ENCODE measurements around the gene TMEM108. TPM values are rescaled to one million over a fixed set of nuclear protein-coding genes. Genes with fewer than 3 reads are reported as not detected.

Gene TMEM108
- polyA plus RNA-seq, 1 donor from 2014 or later, result not detected

DNA sequence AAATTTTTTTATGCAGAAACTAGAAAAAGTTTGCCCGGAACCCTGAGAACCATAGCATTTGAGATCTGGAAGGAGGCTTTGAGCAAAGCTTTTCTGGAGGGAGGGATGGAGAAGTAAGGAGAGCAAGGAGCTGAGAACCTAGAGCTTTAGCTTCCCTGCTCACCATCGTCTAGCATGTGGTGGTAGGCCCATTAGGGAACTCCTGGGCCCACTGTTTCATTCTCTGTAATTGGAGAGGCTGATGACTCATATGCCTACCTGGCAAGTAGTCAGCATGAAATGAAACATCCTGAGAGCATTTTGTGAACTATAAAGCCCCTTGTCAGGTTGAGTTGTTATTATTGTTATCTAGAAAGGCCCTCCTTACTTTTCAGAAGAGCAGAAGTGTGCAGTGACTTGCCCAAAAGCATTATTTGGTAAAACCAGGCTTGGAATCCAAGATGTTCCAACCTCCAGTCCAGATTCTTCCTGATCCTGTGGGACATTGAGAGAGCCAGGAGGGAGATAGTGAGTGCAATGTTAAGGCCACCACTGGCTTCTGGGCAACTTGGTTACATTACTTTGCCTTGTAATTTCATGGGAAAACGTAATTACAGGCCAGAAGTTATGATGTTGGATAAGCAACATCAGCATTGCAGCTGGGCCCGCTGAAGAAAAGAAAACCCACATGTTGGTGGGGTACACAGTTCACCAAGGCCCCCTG lies 257.2 kb downstream of the TMEM108 start:
- Mint-ChIP-seq H3K27ac (no peak overlapping the region), H3K4me1 (peaks cover 0 to 2% (median 0%) of the 10 kb centered on the region in 3 donors), H3K36me3 (no peaks in the 10 kb centered on the region)

GRCh38 chr3:133295944-133296917 lies 258.0 kb downstream of the TMEM108 start:
- no peaks in the 10 kb centered on the region for H3K9me3 Mint-ChIP-seq
- no peak overlapping the region for H3K27ac Mint-ChIP-seq
- H3K27me3 Mint-ChIP-seq, result peaks cover 1% of the 10 kb centered on the region
- H3K4me1 Mint-ChIP-seq, result peaks cover 0 to 2% (median 0%) of the 10 kb centered on the region in 3 donors
- no peaks in the 10 kb centered on the region for H3K36me3 Mint-ChIP-seq
- H3K4me3 Mint-ChIP-seq, result no peak overlapping the region

More for the DNA sequence above, 257.2 kb downstream of the TMEM108 start:
- Mint-ChIP-seq H3K27me3 (peaks cover 1% of the 10 kb centered on the region), H3K9me3 (no peaks in the 10 kb centered on the region), H3K4me3 (no peak overlapping the region)

GRCh38 chr3:133296981-133297380 lies 258.8 kb downstream of the TMEM108 start:
- Mint-ChIP-seq H3K27me3 (peaks cover 1% of the 10 kb centered on the region), H3K4me3 (no peak overlapping the region), H3K9me3 (peaks cover 0 to 3% (median 2%) of the 10 kb centered on the region in 3 donors), H3K4me1 (peaks cover 0 to 8% (median 6%) of the 10 kb centered on the region in 3 donors), H3K36me3 (no peaks in the 10 kb centered on the region), H3K27ac (no peak overlapping the region)

DNA sequence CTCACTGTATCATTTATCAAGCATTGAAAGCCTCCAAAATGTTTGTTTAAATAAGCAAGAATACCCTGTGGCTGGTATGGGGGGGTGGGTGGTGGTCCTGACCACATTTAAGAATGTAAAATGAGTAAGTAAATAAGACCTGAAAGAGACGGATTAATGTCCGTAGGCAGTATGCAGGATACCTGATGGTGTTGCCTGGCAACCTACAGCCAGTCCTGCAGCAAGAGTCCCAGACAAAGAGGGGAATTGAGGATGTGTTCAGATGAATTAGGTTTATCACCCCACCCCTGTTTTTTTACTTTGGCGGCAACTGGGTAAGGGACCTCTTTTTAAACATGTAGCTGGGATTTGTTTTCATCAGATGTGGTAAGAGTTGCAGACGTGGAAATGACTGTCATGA lies 261.9 kb downstream of the TMEM108 start:
- peaks cover 0 to 6% (median 4%) of the 10 kb centered on the region in 3 donors for H3K9me3 Mint-ChIP-seq
- no peak overlapping the region for H3K27ac Mint-ChIP-seq
- no peak overlapping the region for H3K4me3 Mint-ChIP-seq
- peaks cover 5% of the 10 kb centered on the region for H3K27me3 Mint-ChIP-seq
- H3K36me3 Mint-ChIP-seq, result no peaks in the 10 kb centered on the region
- H3K4me1 Mint-ChIP-seq, result peaks cover 0 to 10% (median 8%) of the 10 kb centered on the region in 3 donors

DNA sequence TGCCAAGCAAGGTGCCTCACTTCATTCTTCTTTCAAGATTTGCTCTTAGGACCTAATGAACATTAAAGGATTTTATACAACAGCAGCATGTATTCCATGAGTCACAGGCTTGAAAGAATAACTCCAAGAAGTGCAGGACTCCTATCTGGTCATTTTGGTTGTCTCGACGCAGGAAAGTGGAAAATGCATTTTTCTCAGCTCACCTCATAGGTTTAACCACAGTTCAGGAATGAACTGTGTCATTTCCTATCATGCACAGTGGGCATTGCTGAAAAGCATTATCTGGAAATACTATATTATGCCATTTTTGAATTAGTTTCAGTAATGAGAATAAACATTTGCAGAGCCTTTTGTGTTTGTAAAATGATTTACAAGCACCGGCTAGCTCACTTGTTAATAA lies 263.0 kb downstream of the TMEM108 start:
- H3K27ac Mint-ChIP-seq, result no peak overlapping the region
- H3K27me3 Mint-ChIP-seq, result peaks cover 5% of the 10 kb centered on the region
- H3K4me3 Mint-ChIP-seq, result no peak overlapping the region
- H3K36me3 Mint-ChIP-seq, result no peaks in the 10 kb centered on the region
- H3K4me1 Mint-ChIP-seq, result peaks cover 0 to 10% (median 8%) of the 10 kb centered on the region in 3 donors
- H3K9me3 Mint-ChIP-seq, result peaks cover 0 to 8% (median 4%) of the 10 kb centered on the region in 3 donors

- Mint-ChIP-seq H3K27me3 (peaks cover 5% of the 10 kb centered on the region), H3K36me3 (no peaks in the 10 kb centered on the region), H3K9me3 (peaks cover 1 to 8% (median 4%) of the 10 kb centered on the region in 3 donors), H3K27ac (no peak overlapping the region), H3K4me3 (peak overlapping the region in 1 of 4 donors; percentile 17), H3K4me1 (peaks cover 0 to 10% (median 8%) of the 10 kb centered on the region in 3 donors)
Observed at GRCh38 chr3:133301731-133302130, 263.5 kb downstream of the TMEM108 start.

- Mint-ChIP-seq H3K36me3 (no peaks in the 10 kb centered on the region), H3K27me3 (peaks cover 3% of the 10 kb centered on the region), H3K9me3 (peaks cover 4 to 13% (median 4%) of the 10 kb centered on the region in 3 donors), H3K4me1 (peaks cover 0 to 8% (median 8%) of the 10 kb centered on the region in 3 donors), H3K4me3 (no peak overlapping the region), H3K27ac (no peak overlapping the region)
Observed at GRCh38 chr3:133303430-133303829, 265.2 kb downstream of the TMEM108 start.

GRCh38 chr3:133317866-133318265 lies 279.7 kb downstream of the TMEM108 start:
- H3K27me3 Mint-ChIP-seq, result peaks cover 10% of the 10 kb centered on the region
- no peak overlapping the region for H3K27ac Mint-ChIP-seq
- no peaks in the 10 kb centered on the region for H3K4me1 Mint-ChIP-seq
- no peaks in the 10 kb centered on the region for H3K36me3 Mint-ChIP-seq
- H3K9me3 Mint-ChIP-seq, result peaks cover 10 to 34% (median 17%) of the 10 kb centered on the region in 3 donors
- H3K4me3 Mint-ChIP-seq, result no peak overlapping the region

DNA sequence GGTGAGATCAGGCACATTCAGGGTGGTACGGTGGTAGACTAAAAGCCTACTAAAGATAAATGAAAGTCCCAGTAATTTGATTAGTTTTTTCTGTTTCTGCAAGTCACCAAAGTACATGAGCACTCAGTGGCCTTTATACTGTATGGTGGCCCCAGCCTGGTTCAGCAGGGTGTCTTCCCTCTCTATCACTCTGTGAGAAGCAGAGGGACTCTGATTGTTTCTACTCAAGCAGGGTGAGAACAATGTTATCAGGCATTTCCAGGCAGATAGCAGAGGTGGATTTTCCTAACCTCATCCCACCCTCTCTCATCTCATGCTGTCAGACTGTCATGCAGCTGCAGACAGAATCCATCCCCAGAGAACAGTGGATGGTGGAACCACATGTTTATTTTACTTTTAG lies 290.2 kb downstream of the TMEM108 start:
- H3K4me1 Mint-ChIP-seq, result no peaks in the 10 kb centered on the region
- H3K4me3 Mint-ChIP-seq, result no peak overlapping the region
- H3K9me3 Mint-ChIP-seq, result peaks cover 0 to 5% (median 4%) of the 10 kb centered on the region in 3 donors
- H3K27ac Mint-ChIP-seq, result no peak overlapping the region
- H3K27me3 Mint-ChIP-seq, result no peaks in the 10 kb centered on the region
- H3K36me3 Mint-ChIP-seq, result no peaks in the 10 kb centered on the region

DNA sequence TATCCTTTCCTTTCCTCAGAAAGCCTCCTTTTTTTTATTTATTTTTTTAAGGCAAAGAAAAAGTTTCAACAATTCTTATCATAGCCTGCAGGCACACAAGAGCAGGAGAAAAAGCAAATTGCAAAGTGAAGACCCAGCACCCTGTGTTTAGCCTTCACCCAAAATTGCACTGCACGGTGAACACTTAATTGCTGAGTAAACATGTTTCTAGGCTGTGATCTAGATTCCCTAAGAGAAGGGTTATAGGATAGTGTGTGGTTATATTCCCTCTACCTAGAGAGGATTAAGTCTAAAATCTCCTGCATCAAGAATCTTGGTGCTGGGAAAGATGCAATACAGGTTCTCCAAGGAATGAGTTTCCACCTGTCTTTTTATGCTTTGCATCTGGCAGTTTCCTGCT lies 291.4 kb downstream of the TMEM108 start:
- no peaks in the 10 kb centered on the region for H3K4me1 Mint-ChIP-seq
- peaks cover 0 to 3% (median 0%) of the 10 kb centered on the region in 3 donors for H3K9me3 Mint-ChIP-seq
- H3K4me3 Mint-ChIP-seq, result no peak overlapping the region
- H3K27ac Mint-ChIP-seq, result no peak overlapping the region
- H3K36me3 Mint-ChIP-seq, result no peaks in the 10 kb centered on the region
- H3K27me3 Mint-ChIP-seq, result peaks cover 3% of the 10 kb centered on the region

- no peak overlapping the region for H3K4me3 Mint-ChIP-seq
- H3K27me3 Mint-ChIP-seq, result peaks cover 3% of the 10 kb centered on the region
- peak overlapping the region in 1 of 3 donors; percentile 51 for H3K27ac Mint-ChIP-seq
- H3K36me3 Mint-ChIP-seq, result no peaks in the 10 kb centered on the region
- peaks cover 0 to 2% (median 0%) of the 10 kb centered on the region in 3 donors for H3K9me3 Mint-ChIP-seq
- H3K4me1 Mint-ChIP-seq, result no peaks in the 10 kb centered on the region
Observed at GRCh38 chr3:133330065-133330464, 291.9 kb downstream of the TMEM108 start.

DNA sequence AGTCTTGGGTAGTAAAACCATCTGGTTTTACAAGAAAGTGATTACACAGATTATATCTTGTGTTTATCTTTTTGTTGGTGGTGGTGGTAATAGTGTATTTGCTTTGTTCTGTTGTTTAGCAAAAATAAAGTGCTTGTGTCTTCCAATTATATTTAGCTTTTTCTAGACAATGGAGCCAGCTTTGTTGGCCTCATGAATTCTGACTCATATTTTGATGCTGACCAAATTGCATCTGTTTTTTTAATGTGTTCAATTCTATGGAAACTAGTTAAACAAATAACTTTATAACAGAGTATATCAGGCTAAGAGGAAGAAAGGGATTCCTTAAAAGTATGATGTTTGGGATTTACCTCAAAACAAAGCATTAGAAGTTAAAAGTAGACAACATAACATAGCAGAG lies 292.3 kb downstream of the TMEM108 start:
- H3K36me3 Mint-ChIP-seq, result no peaks in the 10 kb centered on the region
- no peak overlapping the region for H3K4me3 Mint-ChIP-seq
- no peaks in the 10 kb centered on the region for H3K4me1 Mint-ChIP-seq
- H3K27me3 Mint-ChIP-seq, result peaks cover 4% of the 10 kb centered on the region
- no peaks in the 10 kb centered on the region for H3K9me3 Mint-ChIP-seq
- peak overlapping the region in 1 of 3 donors; percentile 51 for H3K27ac Mint-ChIP-seq

DNA sequence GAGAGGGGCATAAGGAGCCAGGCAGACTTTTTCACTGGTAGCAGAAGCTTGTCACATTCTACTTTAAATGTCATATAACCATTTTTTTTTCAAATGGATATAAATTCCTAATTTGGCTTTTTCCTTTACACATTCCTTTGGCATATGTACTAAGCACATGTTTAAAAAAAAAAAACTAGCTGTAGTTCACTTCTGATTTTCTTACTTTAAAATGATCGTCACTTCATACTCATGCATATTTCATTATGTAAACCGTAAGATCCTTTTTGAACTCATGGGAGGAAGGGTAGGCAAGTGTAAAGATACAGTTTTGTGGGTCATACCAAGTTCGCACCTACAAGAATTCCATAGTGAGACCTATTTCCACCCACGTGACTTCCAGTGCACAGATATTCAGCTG lies 316.5 kb downstream of the TMEM108 start:
- Mint-ChIP-seq H3K36me3 (peaks cover 2% of the 10 kb centered on the region), H3K4me1 (no peaks in the 10 kb centered on the region), H3K27me3 (peaks cover 16% of the 10 kb centered on the region), H3K4me3 (no peak overlapping the region), H3K9me3 (peaks cover 0 to 9% (median 0%) of the 10 kb centered on the region in 3 donors), H3K27ac (no peak overlapping the region)

DNA sequence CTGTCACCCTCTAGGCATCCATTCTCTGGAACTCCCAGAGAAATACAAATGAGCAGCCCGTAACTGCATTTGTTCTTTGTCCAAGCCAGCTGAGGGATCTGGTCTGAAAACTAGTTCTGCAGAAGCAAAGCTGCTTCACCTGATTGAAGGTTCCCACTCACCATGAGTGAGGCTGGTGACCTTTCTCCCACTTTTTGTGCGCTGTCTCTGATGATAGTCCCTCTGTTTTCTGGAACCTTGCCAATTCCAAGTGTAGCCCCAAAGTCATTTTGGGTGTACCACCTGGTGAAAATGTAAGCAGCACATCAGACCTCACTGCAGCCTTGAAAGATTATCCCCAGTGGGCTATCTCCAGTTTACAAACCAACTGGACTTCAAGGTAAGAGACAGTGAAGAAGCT lies 322.3 kb downstream of the TMEM108 start:
- H3K9me3 Mint-ChIP-seq, result peaks cover 0 to 9% (median 0%) of the 10 kb centered on the region in 3 donors
- H3K27ac Mint-ChIP-seq, result no peak overlapping the region
- H3K4me1 Mint-ChIP-seq, result peaks cover 0 to 2% (median 1%) of the 10 kb centered on the region in 3 donors
- H3K27me3 Mint-ChIP-seq, result peaks cover 16% of the 10 kb centered on the region
- peaks cover 3% of the 10 kb centered on the region for H3K36me3 Mint-ChIP-seq
- no peak overlapping the region for H3K4me3 Mint-ChIP-seq

DNA sequence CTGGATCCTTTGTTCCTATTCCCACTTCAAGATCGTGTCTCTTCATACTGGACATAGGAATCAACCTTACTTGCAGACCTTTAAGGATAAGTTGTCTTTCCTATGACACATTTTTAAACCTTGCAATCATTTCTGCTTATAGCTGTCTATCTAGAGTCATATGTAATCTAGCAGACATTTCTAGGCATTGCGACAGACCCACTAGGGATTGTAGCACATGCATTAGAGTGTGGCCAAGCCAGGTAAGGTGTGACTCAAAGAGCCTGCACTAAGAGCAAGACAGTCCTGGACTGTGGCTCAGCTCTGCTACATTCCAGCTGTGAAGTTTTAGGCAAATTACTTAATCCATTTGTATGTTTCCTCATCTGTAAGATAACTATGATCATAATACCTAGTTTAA lies 322.8 kb downstream of the TMEM108 start:
- Mint-ChIP-seq H3K4me3 (no peak overlapping the region), H3K27ac (peak overlapping the region in 1 of 3 donors; percentile 20), H3K27me3 (peaks cover 18% of the 10 kb centered on the region), H3K9me3 (peaks cover 0 to 6% (median 1%) of the 10 kb centered on the region in 3 donors), H3K4me1 (peaks cover 0 to 2% (median 1%) of the 10 kb centered on the region in 3 donors), H3K36me3 (peaks cover 2% of the 10 kb centered on the region)
